Liver (tissue), 9 donors: ENCODE measurements around the gene CFAP90. TPM values are rescaled to one million over a fixed set of nuclear protein-coding genes. Genes with fewer than 3 reads are reported as not detected.

ENCODE experiments used
- DNase-seq: peaks from one replicate; pipeline ENCODE4 v3.0.0-alpha.2; 2017; ENCODE audit warnings: low spot score
- H3K27ac ChIP-seq, 2 donors: one replicate each; pipeline ENCODE4 v1.7.0; 2013; ENCODE audit warnings: inconsistent platforms in 2 of 2, low read length in 2 of 2, control low read depth in 1 of 2, low read depth in 1 of 2, mild to moderate bottlenecking in 1 of 2
- H3K27me3 ChIP-seq, 4 donors: one replicate each; pipeline versions ENCODE4 v1.6.1 to v1.7.0; 2013; ENCODE audit warnings: low read length in 3 of 4, inconsistent platforms in 1 of 4, mild to moderate bottlenecking in 1 of 4, moderate library complexity in 1 of 4; ENCODE audit not compliant: control insufficient read depth in 4 of 4, insufficient read depth in 4 of 4
- H3K36me3 ChIP-seq, 4 donors: one replicate each; pipeline versions ENCODE4 v1.6.1 to v1.7.0; 2013; ENCODE audit warnings: low read length in 3 of 4, mild to moderate bottlenecking in 3 of 4, low read depth in 1 of 4, moderate library complexity in 1 of 4; ENCODE audit not compliant: control insufficient read depth in 4 of 4, insufficient read depth in 3 of 4
- H3K4me1 ChIP-seq, 4 donors: one replicate each; pipeline versions ENCODE4 v1.6.1 to v1.7.0; 2013; ENCODE audit warnings: low read length in 3 of 4, mild to moderate bottlenecking in 3 of 4, moderate library complexity in 1 of 4; ENCODE audit not compliant: control insufficient read depth in 4 of 4, insufficient read depth in 4 of 4
- H3K4me3 ChIP-seq, 3 donors: one replicate each; pipeline versions ENCODE4 v1.6.1 to v1.7.0; 2013; ENCODE audit warnings: low read length in 3 of 3, control low read depth in 1 of 3, low read depth in 1 of 3, mild to moderate bottlenecking in 1 of 3
- H3K9ac ChIP-seq, 2 donors: one replicate each; pipeline ENCODE4 v1.7.0; 2013; ENCODE audit warnings: low read length in 2 of 2, mild to moderate bottlenecking in 2 of 2, moderate library complexity in 2 of 2, control low read depth in 1 of 2, low read depth in 1 of 2
- H3K9me3 ChIP-seq, 4 donors: one replicate each; pipeline versions ENCODE4 v1.6.1 to v1.7.0; 2013; ENCODE audit warnings: low read length in 3 of 4; ENCODE audit not compliant: control insufficient read depth in 4 of 4
- EGR1 ChIP-seq, 2 donors: IDR thresholded peaks; 2 replicates each; pipeline ENCODE4 v1.6.1; 2016 to 2018; ENCODE audit warnings: antibody characterized with exemption in 2 of 2, low read depth in 2 of 2
- FOXA1 ChIP-seq: IDR thresholded peaks from 2 replicates; pipeline ENCODE4 v1.6.1; 2016; ENCODE audit warnings: antibody characterized with exemption
- FOXA2 ChIP-seq: IDR thresholded peaks from 2 replicates; pipeline ENCODE4 v1.6.1; 2016; ENCODE audit warnings: antibody characterized with exemption
- GABPA ChIP-seq, 2 donors: IDR thresholded peaks in 1 of 2; conservative IDR thresholded peaks in 1 of 2; 2 replicates each; pipeline ENCODE4 v1.6.1; 2016; ENCODE audit warnings: antibody characterized with exemption in 2 of 2, mild to moderate bottlenecking in 1 of 2, moderate library complexity in 1 of 2
- HNF4A ChIP-seq, 2 donors: conservative IDR thresholded peaks; 2 replicates each; pipeline ENCODE4 v1.6.1; 2016; ENCODE audit warnings: antibody characterized with exemption in 2 of 2, mild to moderate bottlenecking in 2 of 2
- JUND ChIP-seq, 2 donors: IDR thresholded peaks; 2 replicates each; pipeline ENCODE4 v1.6.1; 2016; ENCODE audit warnings: antibody characterized with exemption in 2 of 2
- NR2F2 ChIP-seq: IDR thresholded peaks from 2 replicates; pipeline ENCODE4 v1.6.1; 2016; ENCODE audit warnings: antibody characterized with exemption
- RAD21 ChIP-seq, 2 donors: IDR thresholded peaks; 2 replicates each; pipeline ENCODE4 v1.6.1; 2016; ENCODE audit warnings: antibody characterized with exemption in 2 of 2, mild to moderate bottlenecking in 2 of 2
- RXRA ChIP-seq, 2 donors: IDR thresholded peaks; 2 replicates each; pipeline ENCODE4 v1.6.1; 2017 to 2018; ENCODE audit warnings: antibody characterized with exemption in 2 of 2, mild to moderate bottlenecking in 1 of 2
- TAF1 ChIP-seq: conservative IDR thresholded peaks from 2 replicates; pipeline ENCODE4 v1.6.1; 2016; ENCODE audit warnings: antibody characterized with exemption, mild to moderate bottlenecking
- YY1 ChIP-seq: IDR thresholded peaks from 2 replicates; pipeline ENCODE4 v1.6.1; 2016; ENCODE audit warnings: antibody characterized with exemption, mild to moderate bottlenecking
- WGBS: extraction: QIAGEN DNeasy Blood & Tissue Kit; methylation state at CpG from one replicate; pipeline ENCODE4 v1.1.7; 2013; 5-methylcytosine and 5-hydroxymethylcytosine counted together
- polyA plus RNA-seq, 2 donors: library from polyadenylated mRNA; stranded (reverse) in 1 of 2; unstranded in 1 of 2; fragments of 200-250 nt in 1 of 2; fragments of >200 nt in 1 of 2; fragmentation: Nextera tagmentation in 1 of 2; extraction: Ambion mirVana in 1 of 2; gene quantifications; one replicate each; pipeline versions ENCODE4 v1.2.1 to v1.2.3, GENCODE V29; 2013 to 2015
- total RNA-seq, 2 donors: library from RNA; depleted of rRNA; stranded (reverse); fragments of >200 nt; gene quantifications; one replicate each; pipeline ENCODE4 v1.2.3, GENCODE V29; 2014
- TF ChIP-seq, protein P1 (sequence below): IDR thresholded peaks from 2 replicates; pipeline ENCODE4 v1.6.1; 2016; ENCODE audit warnings: antibody characterized with exemption
- TF ChIP-seq, protein P2 (sequence below): fragments of 150-350 bp; IDR thresholded peaks from 2 replicates; pipeline ENCODE4 v1.5.1; 2017; ENCODE audit warnings: improper control_type of control experiment, low read depth, low read length; ENCODE audit not compliant: missing input control
- TF ChIP-seq, protein P3 (sequence below): IDR thresholded peaks from 2 replicates; pipeline ENCODE4 v1.6.1; 2016; ENCODE audit warnings: antibody characterized with exemption, mild to moderate bottlenecking
- TF ChIP-seq, protein P4 (sequence below): IDR thresholded peaks from 2 replicates; pipeline ENCODE4 v1.6.1; 2016; ENCODE audit warnings: antibody characterized with exemption
- donor health status: healthy.
- donor health status: healthy.
- donor health status: healthy.
- donor health status: healthy.
- donor health status: healthy.

The CFAP90 gene
- total and polyA plus RNA-seq, 4 donors: 0.42 to 1.0 (median 0.59) TPM

DNA sequence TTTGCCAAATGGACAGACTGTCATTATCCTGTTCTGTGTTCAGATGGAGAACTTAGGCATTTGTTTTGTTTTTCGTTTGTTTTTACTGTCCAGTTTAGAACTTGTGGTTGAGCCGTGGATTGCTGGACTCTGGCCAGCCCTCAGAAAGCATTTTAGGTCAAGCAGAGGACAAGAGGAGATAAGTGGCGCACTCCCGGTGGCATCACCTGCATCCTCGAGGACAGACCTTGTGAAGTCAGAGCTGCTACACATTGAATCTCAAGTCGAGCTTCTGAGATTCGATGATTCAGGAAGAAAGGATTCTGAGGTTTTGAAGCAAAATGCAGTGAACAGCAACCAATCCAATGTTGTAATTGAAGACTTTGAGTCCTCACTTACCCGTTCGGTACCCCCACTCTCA is 26.9 kb upstream of the CFAP90 start:
- Histone ChIP-seq H3K9me3 (peaks cover 0 to 4% (median 0%) of the 10 kb centered on the region in 4 donors), H3K27ac (peak overlapping the region; percentile 48 to 90), H3K9ac (no peak overlapping the region), H3K27me3 (no peaks in the 10 kb centered on the region), H3K36me3 (peaks cover 8 to 40% (median 35%) of the 10 kb centered on the region in 4 donors), H3K4me3 (no peak overlapping the region), H3K4me1 (peaks cover 5 to 27% (median 21%) of the 10 kb centered on the region in 4 donors)
- no peak for DNase-seq
- TF ChIP-seq RXRA (IDR thresholded peaks at IDR 0.05) (no peak), EGR1 (IDR thresholded peaks at IDR 0.05; ENCODE audit: low read depth in 2 of 2) (no peak), RAD21 (IDR thresholded peaks at IDR 0.05) (no peak), NR2F2 (no peak), YY1 (no peak), GABPA (IDR thresholded peaks at IDR 0.05 in 1 of 2, conservative IDR thresholded peaks at IDR 0.05 in 1 of 2) (no peak), JUND (IDR thresholded peaks at IDR 0.05) (no peak)
- TF ChIP-seq, protein P1, sequence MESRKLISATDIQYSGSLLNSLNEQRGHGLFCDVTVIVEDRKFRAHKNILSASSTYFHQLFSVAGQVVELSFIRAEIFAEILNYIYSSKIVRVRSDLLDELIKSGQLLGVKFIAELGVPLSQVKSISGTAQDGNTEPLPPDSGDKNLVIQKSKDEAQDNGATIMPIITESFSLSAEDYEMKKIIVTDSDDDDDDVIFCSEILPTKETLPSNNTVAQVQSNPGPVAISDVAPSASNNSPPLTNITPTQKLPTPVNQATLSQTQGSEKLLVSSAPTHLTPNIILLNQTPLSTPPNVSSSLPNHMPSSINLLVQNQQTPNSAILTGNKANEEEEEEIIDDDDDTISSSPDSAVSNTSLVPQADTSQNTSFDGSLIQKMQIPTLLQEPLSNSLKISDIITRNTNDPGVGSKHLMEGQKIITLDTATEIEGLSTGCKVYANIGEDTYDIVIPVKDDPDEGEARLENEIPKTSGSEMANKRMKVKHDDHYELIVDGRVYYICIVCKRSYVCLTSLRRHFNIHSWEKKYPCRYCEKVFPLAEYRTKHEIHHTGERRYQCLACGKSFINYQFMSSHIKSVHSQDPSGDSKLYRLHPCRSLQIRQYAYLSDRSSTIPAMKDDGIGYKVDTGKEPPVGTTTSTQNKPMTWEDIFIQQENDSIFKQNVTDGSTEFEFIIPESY: no peak
- TF ChIP-seq, protein P2, sequence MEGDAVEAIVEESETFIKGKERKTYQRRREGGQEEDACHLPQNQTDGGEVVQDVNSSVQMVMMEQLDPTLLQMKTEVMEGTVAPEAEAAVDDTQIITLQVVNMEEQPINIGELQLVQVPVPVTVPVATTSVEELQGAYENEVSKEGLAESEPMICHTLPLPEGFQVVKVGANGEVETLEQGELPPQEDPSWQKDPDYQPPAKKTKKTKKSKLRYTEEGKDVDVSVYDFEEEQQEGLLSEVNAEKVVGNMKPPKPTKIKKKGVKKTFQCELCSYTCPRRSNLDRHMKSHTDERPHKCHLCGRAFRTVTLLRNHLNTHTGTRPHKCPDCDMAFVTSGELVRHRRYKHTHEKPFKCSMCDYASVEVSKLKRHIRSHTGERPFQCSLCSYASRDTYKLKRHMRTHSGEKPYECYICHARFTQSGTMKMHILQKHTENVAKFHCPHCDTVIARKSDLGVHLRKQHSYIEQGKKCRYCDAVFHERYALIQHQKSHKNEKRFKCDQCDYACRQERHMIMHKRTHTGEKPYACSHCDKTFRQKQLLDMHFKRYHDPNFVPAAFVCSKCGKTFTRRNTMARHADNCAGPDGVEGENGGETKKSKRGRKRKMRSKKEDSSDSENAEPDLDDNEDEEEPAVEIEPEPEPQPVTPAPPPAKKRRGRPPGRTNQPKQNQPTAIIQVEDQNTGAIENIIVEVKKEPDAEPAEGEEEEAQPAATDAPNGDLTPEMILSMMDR: no peak
- TF ChIP-seq, protein P3, sequence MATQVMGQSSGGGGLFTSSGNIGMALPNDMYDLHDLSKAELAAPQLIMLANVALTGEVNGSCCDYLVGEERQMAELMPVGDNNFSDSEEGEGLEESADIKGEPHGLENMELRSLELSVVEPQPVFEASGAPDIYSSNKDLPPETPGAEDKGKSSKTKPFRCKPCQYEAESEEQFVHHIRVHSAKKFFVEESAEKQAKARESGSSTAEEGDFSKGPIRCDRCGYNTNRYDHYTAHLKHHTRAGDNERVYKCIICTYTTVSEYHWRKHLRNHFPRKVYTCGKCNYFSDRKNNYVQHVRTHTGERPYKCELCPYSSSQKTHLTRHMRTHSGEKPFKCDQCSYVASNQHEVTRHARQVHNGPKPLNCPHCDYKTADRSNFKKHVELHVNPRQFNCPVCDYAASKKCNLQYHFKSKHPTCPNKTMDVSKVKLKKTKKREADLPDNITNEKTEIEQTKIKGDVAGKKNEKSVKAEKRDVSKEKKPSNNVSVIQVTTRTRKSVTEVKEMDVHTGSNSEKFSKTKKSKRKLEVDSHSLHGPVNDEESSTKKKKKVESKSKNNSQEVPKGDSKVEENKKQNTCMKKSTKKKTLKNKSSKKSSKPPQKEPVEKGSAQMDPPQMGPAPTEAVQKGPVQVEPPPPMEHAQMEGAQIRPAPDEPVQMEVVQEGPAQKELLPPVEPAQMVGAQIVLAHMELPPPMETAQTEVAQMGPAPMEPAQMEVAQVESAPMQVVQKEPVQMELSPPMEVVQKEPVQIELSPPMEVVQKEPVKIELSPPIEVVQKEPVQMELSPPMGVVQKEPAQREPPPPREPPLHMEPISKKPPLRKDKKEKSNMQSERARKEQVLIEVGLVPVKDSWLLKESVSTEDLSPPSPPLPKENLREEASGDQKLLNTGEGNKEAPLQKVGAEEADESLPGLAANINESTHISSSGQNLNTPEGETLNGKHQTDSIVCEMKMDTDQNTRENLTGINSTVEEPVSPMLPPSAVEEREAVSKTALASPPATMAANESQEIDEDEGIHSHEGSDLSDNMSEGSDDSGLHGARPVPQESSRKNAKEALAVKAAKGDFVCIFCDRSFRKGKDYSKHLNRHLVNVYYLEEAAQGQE: no peak
- 36% methylated on average over 9 of the region's 9 CpGs for WGBS

DNA sequence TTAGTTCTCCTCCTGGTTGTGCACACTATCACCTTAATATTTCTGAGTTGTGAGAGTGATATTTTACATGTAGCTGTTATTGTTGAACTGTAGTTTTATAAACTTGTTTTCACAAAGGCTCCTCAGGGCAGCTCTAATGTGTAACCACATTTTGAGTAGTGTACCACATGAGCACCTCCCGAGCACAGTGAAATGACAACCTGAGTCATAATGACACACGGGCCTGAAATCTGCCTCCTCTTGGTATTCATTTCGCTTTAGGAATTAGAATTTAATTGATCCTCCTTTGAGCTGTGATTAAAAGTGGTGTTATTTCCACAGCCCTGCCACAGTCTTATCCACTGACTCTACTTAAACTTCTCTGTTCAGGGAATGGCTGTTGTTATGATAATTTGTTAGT is 25.9 kb upstream of the CFAP90 start:
- Histone ChIP-seq H3K36me3 (peaks cover 6 to 38% (median 30%) of the 10 kb centered on the region in 4 donors), H3K27ac (no peak overlapping the region)

More for the DNA sequence above, 25.9 kb upstream of the CFAP90 start:
- H3K4me1 ChIP-seq: peaks cover 5 to 27% (median 21%) of the 10 kb centered on the region in 4 donors
- H3K9ac ChIP-seq: no peak overlapping the region
- 82% methylated on average over 3 of the region's 3 CpGs for WGBS
- peaks cover 0 to 4% (median 0%) of the 10 kb centered on the region in 4 donors for H3K9me3 ChIP-seq
- H3K4me3 ChIP-seq: no peak overlapping the region
- TF ChIP-seq RAD21 (IDR thresholded peaks at IDR 0.05) (no peak), HNF4A (conservative IDR thresholded peaks at IDR 0.05) (no peak), TAF1 (no peak), EGR1 (IDR thresholded peaks at IDR 0.05; ENCODE audit: low read depth in 2 of 2) (no peak), FOXA1 (no peak), FOXA2 (no peak), RXRA (IDR thresholded peaks at IDR 0.05) (no peak), GABPA (IDR thresholded peaks at IDR 0.05 in 1 of 2, conservative IDR thresholded peaks at IDR 0.05 in 1 of 2) (no peak), NR2F2 (no peak)
- TF ChIP-seq, protein P3: no peak
- TF ChIP-seq, protein P4, sequence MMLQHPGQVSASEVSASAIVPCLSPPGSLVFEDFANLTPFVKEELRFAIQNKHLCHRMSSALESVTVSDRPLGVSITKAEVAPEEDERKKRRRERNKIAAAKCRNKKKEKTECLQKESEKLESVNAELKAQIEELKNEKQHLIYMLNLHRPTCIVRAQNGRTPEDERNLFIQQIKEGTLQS: no peak
- TF ChIP-seq, protein P2: no peak
- no peaks in the 10 kb centered on the region for H3K27me3 ChIP-seq
- DNase-seq: no peak
